Esophagus (tissue), 2 donors: ENCODE measurements around the gene C5AR1. TPM values are rescaled to one million over a fixed set of nuclear protein-coding genes. Genes with fewer than 3 reads are reported as not detected.
A peak's percentile ranks its signal among the peaks of the same experiment; 100 is the strongest.
"Not testable (repeated sequence)": the region's sequence is repeated elsewhere in the genome, so short reads cannot be mapped to it uniquely, and the experiment has no call there.

Source experiments
- H3K27ac ChIP-seq, 2 donors: one replicate each; pipeline ENCODE4 v1.5.1; 2013; ENCODE audit warnings: low read depth in 2 of 2, mild to moderate bottlenecking in 2 of 2, inconsistent platforms in 1 of 2, low read length in 1 of 2, moderate library complexity in 1 of 2
- H3K27me3 ChIP-seq, 2 donors: one replicate each; pipeline ENCODE4 v1.6.1; 2013; ENCODE audit warnings: low read length in 2 of 2, control low read depth in 1 of 2, mild to moderate bottlenecking in 1 of 2; ENCODE audit not compliant: insufficient read depth in 2 of 2, control insufficient read depth in 1 of 2
- H3K36me3 ChIP-seq, 2 donors: one replicate each; pipeline ENCODE4 v1.6.1; 2013; ENCODE audit warnings: low read length in 1 of 2; ENCODE audit not compliant: control insufficient read depth in 2 of 2, insufficient read depth in 2 of 2
- H3K4me1 ChIP-seq, 2 donors: one replicate each; pipeline ENCODE4 v1.6.1; 2013; ENCODE audit warnings: low read length in 1 of 2; ENCODE audit not compliant: control insufficient read depth in 2 of 2, insufficient read depth in 2 of 2
- H3K4me3 ChIP-seq, 2 donors: one replicate each; pipeline ENCODE4 v1.5.1; 2013; ENCODE audit warnings: low read length in 2 of 2, mild to moderate bottlenecking in 2 of 2, low read depth in 1 of 2, moderate library complexity in 1 of 2
- H3K9me3 ChIP-seq, 2 donors: one replicate each; pipeline ENCODE4 v1.6.1; 2013; ENCODE audit warnings: mild to moderate bottlenecking in 2 of 2, low read depth in 1 of 2, low read length in 1 of 2, moderate library complexity in 1 of 2; ENCODE audit not compliant: control insufficient read depth in 2 of 2, insufficient read depth in 1 of 2
- WGBS, 2 donors: extraction: QIAGEN DNeasy Blood & Tissue Kit; methylation state at CpG; one replicate each; pipeline ENCODE4 v1.1.7; 2013; 5-methylcytosine and 5-hydroxymethylcytosine counted together
- polyA plus RNA-seq, 2 donors: library from polyadenylated mRNA; stranded (reverse); fragments of 200-250 nt; gene quantifications; one replicate each; pipeline ENCODE4 v1.2.3, GENCODE V29; 2013
- donor health status: healthy with polysubstance abuse.
- donor health status: Bipolar disorder and iron deficiency.

The C5AR1 gene
- polyA plus RNA-seq, 2 donors, result 0.71 to 0.96 TPM

- no peak overlapping the region for H3K27ac ChIP-seq
- no peak overlapping the region for H3K4me3 ChIP-seq
- no peaks in the 10 kb centered on the region for H3K27me3 ChIP-seq
- H3K9me3 ChIP-seq, result no peaks in the 10 kb centered on the region
- peaks cover 0 to 2% of the 10 kb centered on the region in 2 donors for H3K4me1 ChIP-seq
- H3K36me3 ChIP-seq, result peaks cover 22 to 59% of the 10 kb centered on the region in 2 donors
- WGBS, 2 donors, result 94 to 95% methylated on average over 28 of the region's 28 CpGs
Observed at GRCh38 chr19:47357788-47358680, 48.4 kb downstream of the C5AR1 start.

GRCh38 chr19:47358936-47359335, 49.3 kb downstream of the C5AR1 start:
- WGBS, 2 donors, result 81 to 90% methylated on average over 6 of the region's 6 CpGs
- no peaks in the 10 kb centered on the region for H3K27me3 ChIP-seq
- H3K4me3 ChIP-seq, result no peak overlapping the region
- no peaks in the 10 kb centered on the region for H3K9me3 ChIP-seq
- peaks cover 16 to 57% of the 10 kb centered on the region in 2 donors for H3K36me3 ChIP-seq
- H3K27ac ChIP-seq, result no peak overlapping the region
- peaks cover 0 to 2% of the 10 kb centered on the region in 2 donors for H3K4me1 ChIP-seq

DNA sequence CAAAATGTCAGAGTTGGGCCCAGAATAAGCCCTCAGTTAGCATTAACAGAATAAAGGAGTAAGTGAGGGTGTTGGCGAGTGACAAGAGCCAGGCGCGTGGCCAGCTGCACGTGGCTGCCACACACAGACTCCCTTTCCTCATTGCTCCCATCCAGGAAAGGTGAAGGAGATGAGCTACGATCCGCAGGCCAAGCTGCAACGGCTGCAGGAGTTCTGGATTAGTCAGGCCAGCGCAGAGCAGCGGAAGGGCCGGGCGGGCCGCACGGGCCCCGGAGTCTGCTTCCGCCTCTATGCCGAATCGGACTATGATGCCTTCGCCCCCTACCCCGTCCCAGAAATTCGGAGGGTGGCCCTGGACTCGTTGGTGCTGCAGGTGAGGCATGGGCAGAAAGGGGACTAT, 52.7 kb downstream of the C5AR1 start:
- Histone ChIP-seq H3K4me3 (no peak overlapping the region), H3K36me3 (peaks cover 11 to 56% of the 10 kb centered on the region in 2 donors), H3K27me3 (no peaks in the 10 kb centered on the region), H3K4me1 (peaks cover 0 to 2% of the 10 kb centered on the region in 2 donors), H3K9me3 (no peaks in the 10 kb centered on the region), H3K27ac (no peak overlapping the region)
- 95 to 96% methylated on average over 21 of the region's 21 CpGs for WGBS, 2 donors

- Histone ChIP-seq H3K27ac (no peak overlapping the region), H3K36me3 (peaks cover 4 to 43% of the 10 kb centered on the region in 2 donors), H3K4me1 (peaks cover 0 to 2% of the 10 kb centered on the region in 2 donors)
Observed at GRCh38 chr19:47363758-47364531, 54.3 kb downstream of the C5AR1 start.

DNA sequence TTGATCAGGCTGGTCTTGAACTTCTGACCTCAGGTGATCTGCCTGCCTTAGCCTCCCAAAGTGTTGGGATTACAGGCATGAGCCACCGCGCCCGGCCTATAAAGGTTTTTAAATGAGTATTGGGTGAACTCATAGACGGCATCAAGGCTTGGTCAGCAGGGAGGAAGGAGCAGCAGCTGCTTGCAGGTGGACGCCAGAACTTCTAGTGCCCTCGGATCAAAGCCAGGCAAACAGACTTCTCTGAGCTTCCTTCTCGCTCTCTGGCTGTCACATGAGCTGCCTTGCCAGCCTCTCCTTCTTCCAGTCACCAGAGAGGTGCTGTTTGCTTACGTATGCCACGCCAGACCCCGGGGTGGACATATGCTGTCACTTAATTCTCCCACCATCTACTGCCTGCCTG, 55.8 kb downstream of the C5AR1 start:
- peaks cover 12 to 47% of the 10 kb centered on the region in 2 donors for H3K36me3 ChIP-seq
- H3K27ac ChIP-seq, H3K27me3 ChIP-seq, H3K4me3 ChIP-seq, H3K9me3 ChIP-seq, H3K4me1 ChIP-seq: not testable (repeated sequence)
- WGBS, 2 donors, result 92 to 95% methylated on average over 9 to 10 of the region's 10 CpGs

More at GRCh38 chr19:47363758-47364531, 54.3 kb downstream of the C5AR1 start:
- Histone ChIP-seq H3K4me3 (no peak overlapping the region), H3K27me3 (no peaks in the 10 kb centered on the region), H3K9me3 (no peaks in the 10 kb centered on the region)
- WGBS, 2 donors, result 82 to 85% methylated on average over 13 of the region's 13 CpGs

DNA sequence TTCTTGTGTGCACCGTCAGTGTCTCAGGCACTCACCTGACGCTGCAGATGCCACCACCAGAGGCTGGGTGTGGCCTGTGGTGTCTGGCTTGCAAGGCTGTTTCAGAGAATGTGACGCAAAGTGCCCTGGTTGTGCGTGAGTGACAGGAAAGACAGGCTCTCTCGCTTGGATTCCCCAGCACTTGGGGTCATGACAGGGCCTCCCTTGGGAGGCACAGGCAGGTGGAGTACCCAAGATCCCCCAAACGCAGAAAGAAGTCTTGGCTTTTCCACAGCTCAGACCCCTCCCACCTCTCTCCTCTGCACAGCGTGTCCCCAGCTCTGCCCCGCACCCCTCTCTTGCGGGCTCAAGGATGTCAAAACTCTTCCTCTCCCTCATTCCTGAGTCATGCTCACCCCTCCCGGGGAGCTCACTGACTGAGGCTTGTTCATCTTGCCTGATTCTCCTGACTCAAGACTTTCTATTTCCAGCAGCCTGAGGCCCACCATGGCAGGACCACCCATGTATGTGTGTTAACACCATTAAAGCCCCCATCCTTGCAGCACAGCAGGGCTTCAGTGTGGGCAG, 60.5 kb downstream of the C5AR1 start:
- no peaks in the 10 kb centered on the region for H3K27me3 ChIP-seq
- 72 to 79% methylated on average over 10 of the region's 10 CpGs for WGBS, 2 donors
- no peaks in the 10 kb centered on the region for H3K4me1 ChIP-seq
- no peak overlapping the region for H3K4me3 ChIP-seq
- H3K9me3 ChIP-seq, result no peaks in the 10 kb centered on the region
- H3K36me3 ChIP-seq, result peaks cover 15 to 52% of the 10 kb centered on the region in 2 donors
- H3K27ac ChIP-seq, result peak overlapping the region in 1 of 2 donors; percentile 72

DNA sequence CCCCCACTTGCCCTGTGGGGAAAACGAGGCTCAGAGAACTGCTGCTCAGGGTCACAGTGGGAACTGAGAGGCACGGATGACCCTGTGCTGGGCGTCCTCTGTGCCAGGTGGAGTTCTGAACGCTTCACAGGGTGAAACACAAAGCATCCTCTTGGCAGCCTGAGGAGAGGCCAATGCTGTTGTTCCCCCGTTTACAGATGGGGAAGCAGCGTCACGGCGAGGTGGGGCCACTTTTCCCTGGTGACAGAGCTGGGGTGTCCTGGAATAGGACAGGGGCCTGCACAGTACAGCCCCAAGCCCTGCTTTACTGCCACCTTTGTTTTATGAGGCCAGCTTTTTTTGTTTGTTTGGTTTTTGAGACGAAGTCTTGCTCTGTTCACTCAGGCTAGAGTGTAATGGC, 61.6 kb downstream of the C5AR1 start:
- 87 to 91% methylated on average over 9 of the region's 9 CpGs for WGBS, 2 donors
- Histone ChIP-seq H3K27ac (no peak overlapping the region), H3K4me1 (no peaks in the 10 kb centered on the region), H3K27me3 (no peaks in the 10 kb centered on the region), H3K36me3 (peaks cover 22 to 59% of the 10 kb centered on the region in 2 donors), H3K4me3 (no peak overlapping the region), H3K9me3 (no peaks in the 10 kb centered on the region)

Other genes starting within 250 kb of the C5AR1 start
- 10 to 100 TPM in 1 of 2 donors, 1 to 10 TPM in 1; 8.4 to 13.5 TPM for gene ZC3H4, start 196.1 kb upstream of the C5AR1 start, polyA plus RNA-seq
- 10 to 100 TPM; 17.1 to 53.4 TPM for gene SAE1, start 179.0 kb upstream of the C5AR1 start, polyA plus RNA-seq
- gene BBC3, start 78.7 kb upstream of the C5AR1 start, polyA plus RNA-seq, result 1 to 10 TPM; 1.4 to 1.8 TPM
- 10 to 100 TPM; 12.9 to 22.2 TPM for gene CCDC9, start 53.3 kb upstream of the C5AR1 start, polyA plus RNA-seq
- gene INAFM1, start 35.0 kb upstream of the C5AR1 start, polyA plus RNA-seq, result 1 to 10 TPM; 5.6 to 7.4 TPM
- under 1 TPM; 0.12 to 0.29 TPM for gene C5AR2, start 22.3 kb downstream of the C5AR1 start, polyA plus RNA-seq
- gene DHX34, start 39.5 kb downstream of the C5AR1 start, polyA plus RNA-seq, result 10 to 100 TPM in 1 of 2 donors, 1 to 10 TPM in 1; 9.4 to 15.6 TPM
- gene MEIS3, start 109.7 kb downstream of the C5AR1 start, polyA plus RNA-seq, result 1 to 10 TPM; 4.4 to 4.7 TPM
- gene SLC8A2, start 162.0 kb downstream of the C5AR1 start, polyA plus RNA-seq, result under 1 TPM; 0.16 to 0.29 TPM
- 10 to 100 TPM; 10.8 to 17.2 TPM for gene KPTN, start 174.4 kb downstream of the C5AR1 start, polyA plus RNA-seq
- gene NAPA, start 205.2 kb downstream of the C5AR1 start, polyA plus RNA-seq, result 100 to 1,000 TPM; 106 to 110 TPM